ENCODE results near the gene DST. TPM values are rescaled to one million over a fixed set of nuclear protein-coding genes. Genes with fewer than 3 reads are reported as not detected.

The DST gene
- total RNA-seq, 1 experiment from 2014 or later, result 132 TPM

DNA sequence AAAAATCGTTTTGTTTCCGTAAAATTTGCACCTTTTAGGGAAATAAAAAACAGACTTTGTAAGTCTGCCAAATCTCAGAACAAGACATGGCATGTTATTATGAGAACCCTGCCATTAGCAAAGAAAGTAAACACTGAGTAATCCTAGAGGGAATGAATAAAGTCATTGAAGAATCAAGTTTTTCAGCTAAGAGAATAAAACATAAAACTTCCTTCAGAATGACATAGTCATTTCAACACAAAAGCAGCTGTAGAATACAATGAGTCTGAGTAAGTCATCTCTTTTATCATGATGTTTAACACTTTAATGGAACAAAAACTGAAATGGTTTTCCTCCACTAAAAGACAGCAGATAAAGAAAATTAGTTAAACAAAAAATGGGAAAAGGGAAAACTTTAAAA is 10.3 kb upstream of the DST start (continued):
- TF ChIP-seq, protein P1, sequence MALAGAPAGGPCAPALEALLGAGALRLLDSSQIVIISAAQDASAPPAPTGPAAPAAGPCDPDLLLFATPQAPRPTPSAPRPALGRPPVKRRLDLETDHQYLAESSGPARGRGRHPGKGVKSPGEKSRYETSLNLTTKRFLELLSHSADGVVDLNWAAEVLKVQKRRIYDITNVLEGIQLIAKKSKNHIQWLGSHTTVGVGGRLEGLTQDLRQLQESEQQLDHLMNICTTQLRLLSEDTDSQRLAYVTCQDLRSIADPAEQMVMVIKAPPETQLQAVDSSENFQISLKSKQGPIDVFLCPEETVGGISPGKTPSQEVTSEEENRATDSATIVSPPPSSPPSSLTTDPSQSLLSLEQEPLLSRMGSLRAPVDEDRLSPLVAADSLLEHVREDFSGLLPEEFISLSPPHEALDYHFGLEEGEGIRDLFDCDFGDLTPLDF (CRISPR knock-in tag; IDR thresholded peaks at IDR 0.05), result no peak

DNA sequence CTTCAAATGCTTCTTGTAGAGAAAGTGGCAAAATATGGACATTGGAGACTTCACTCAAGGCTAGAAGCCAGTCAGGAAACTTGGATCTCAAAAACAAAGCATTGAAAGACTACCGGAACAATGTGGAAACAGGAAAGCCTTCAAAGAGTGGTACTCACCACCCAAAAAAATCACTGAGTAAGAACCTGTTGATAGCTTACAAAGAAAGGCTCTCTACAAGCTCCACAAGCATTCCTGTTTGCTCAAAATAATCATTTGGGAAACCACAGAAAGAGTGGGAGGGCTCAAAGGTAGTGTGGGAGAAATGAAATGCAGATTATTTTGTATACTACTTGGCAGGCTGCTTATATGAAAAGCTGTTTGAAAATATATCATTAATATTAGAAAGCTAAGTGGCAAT is 9.5 kb upstream of the DST start:
- POLR2A ChIA-PET, result no interaction called here
- DNase-seq (ENCODE audit: low spot score) (no peak), ATAC-seq (no peak)
- H3K4me1 Mint-ChIP-seq, result peaks cover 37% of the 10 kb centered on the region
- H3K4me3 Mint-ChIP-seq, result no peak overlapping the region
- peaks cover 10% of the 10 kb centered on the region; the same call in 1 of the 2 replicates for H3K36me3 Mint-ChIP-seq
- CTCF ChIA-PET, result interaction anchor here (1.2 to 1.4 kb wide), 2 partner anchors 58 to 199 kb away, joined by 4 to 6 read pairs; no protein-coding TSS in a partner anchor
- H3K27me3 Mint-ChIP-seq (ENCODE audit: low read depth), result no peaks in the 10 kb centered on the region
- H3K9me3 Mint-ChIP-seq, result no peaks in the 10 kb centered on the region
- H3K27ac Mint-ChIP-seq, result peak overlapping the region; percentile 36; the same call in 1 of the 2 replicates
- TF ChIP-seq CREB1 (CRISPR knock-in tag; IDR thresholded peaks at IDR 0.05) (no peak), TEAD4 (CRISPR knock-in tag; IDR thresholded peaks at IDR 0.05) (no peak), ATF1 (CRISPR knock-in tag; IDR thresholded peaks at IDR 0.05) (no peak), ZNF263 (CRISPR knock-in tag; IDR thresholded peaks at IDR 0.05; ENCODE audit: low read depth) (no peak), ZNF138 (CRISPR knock-in tag; conservative IDR thresholded peaks at IDR 0.05) (no peak), CBFB (CRISPR knock-in tag; IDR thresholded peaks at IDR 0.05; ENCODE audit: low read depth) (no peak), GABPB1 (CRISPR knock-in tag; IDR thresholded peaks at IDR 0.05) (no peak), SOX15 (CRISPR knock-in tag; IDR thresholded peaks at IDR 0.05) (no peak), SMAD4 (CRISPR knock-in tag; IDR thresholded peaks at IDR 0.05) (no peak)
- TF ChIP-seq, protein P2, sequence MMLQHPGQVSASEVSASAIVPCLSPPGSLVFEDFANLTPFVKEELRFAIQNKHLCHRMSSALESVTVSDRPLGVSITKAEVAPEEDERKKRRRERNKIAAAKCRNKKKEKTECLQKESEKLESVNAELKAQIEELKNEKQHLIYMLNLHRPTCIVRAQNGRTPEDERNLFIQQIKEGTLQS (CRISPR knock-in tag; conservative IDR thresholded peaks at IDR 0.05), result no peak
- TF ChIP-seq, protein P3, sequence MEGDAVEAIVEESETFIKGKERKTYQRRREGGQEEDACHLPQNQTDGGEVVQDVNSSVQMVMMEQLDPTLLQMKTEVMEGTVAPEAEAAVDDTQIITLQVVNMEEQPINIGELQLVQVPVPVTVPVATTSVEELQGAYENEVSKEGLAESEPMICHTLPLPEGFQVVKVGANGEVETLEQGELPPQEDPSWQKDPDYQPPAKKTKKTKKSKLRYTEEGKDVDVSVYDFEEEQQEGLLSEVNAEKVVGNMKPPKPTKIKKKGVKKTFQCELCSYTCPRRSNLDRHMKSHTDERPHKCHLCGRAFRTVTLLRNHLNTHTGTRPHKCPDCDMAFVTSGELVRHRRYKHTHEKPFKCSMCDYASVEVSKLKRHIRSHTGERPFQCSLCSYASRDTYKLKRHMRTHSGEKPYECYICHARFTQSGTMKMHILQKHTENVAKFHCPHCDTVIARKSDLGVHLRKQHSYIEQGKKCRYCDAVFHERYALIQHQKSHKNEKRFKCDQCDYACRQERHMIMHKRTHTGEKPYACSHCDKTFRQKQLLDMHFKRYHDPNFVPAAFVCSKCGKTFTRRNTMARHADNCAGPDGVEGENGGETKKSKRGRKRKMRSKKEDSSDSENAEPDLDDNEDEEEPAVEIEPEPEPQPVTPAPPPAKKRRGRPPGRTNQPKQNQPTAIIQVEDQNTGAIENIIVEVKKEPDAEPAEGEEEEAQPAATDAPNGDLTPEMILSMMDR (IDR thresholded peaks at IDR 0.05), result no peak
- TF ChIP-seq, protein P4, sequence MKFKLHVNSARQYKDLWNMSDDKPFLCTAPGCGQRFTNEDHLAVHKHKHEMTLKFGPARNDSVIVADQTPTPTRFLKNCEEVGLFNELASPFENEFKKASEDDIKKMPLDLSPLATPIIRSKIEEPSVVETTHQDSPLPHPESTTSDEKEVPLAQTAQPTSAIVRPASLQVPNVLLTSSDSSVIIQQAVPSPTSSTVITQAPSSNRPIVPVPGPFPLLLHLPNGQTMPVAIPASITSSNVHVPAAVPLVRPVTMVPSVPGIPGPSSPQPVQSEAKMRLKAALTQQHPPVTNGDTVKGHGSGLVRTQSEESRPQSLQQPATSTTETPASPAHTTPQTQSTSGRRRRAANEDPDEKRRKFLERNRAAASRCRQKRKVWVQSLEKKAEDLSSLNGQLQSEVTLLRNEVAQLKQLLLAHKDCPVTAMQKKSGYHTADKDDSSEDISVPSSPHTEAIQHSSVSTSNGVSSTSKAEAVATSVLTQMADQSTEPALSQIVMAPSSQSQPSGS (CRISPR knock-in tag; IDR thresholded peaks at IDR 0.05; ENCODE audit: borderline replicate concordance, low read depth), result no peak
- TF ChIP-seq, protein P5, sequence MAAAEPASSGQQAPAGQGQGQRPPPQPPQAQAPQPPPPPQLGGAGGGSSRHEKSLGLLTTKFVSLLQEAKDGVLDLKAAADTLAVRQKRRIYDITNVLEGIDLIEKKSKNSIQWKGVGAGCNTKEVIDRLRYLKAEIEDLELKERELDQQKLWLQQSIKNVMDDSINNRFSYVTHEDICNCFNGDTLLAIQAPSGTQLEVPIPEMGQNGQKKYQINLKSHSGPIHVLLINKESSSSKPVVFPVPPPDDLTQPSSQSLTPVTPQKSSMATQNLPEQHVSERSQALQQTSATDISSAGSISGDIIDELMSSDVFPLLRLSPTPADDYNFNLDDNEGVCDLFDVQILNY (CRISPR knock-in tag; IDR thresholded peaks at IDR 0.05), result no peak
- TF ChIP-seq, protein P6, sequence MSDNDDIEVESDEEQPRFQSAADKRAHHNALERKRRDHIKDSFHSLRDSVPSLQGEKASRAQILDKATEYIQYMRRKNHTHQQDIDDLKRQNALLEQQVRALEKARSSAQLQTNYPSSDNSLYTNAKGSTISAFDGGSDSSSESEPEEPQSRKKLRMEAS (CRISPR knock-in tag; IDR thresholded peaks at IDR 0.05), result no peak
- TF ChIP-seq, protein P7, sequence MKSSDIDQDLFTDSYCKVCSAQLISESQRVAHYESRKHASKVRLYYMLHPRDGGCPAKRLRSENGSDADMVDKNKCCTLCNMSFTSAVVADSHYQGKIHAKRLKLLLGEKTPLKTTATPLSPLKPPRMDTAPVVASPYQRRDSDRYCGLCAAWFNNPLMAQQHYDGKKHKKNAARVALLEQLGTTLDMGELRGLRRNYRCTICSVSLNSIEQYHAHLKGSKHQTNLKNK (CRISPR knock-in tag; IDR thresholded peaks at IDR 0.05), result no peak
- TF ChIP-seq, protein P8, sequence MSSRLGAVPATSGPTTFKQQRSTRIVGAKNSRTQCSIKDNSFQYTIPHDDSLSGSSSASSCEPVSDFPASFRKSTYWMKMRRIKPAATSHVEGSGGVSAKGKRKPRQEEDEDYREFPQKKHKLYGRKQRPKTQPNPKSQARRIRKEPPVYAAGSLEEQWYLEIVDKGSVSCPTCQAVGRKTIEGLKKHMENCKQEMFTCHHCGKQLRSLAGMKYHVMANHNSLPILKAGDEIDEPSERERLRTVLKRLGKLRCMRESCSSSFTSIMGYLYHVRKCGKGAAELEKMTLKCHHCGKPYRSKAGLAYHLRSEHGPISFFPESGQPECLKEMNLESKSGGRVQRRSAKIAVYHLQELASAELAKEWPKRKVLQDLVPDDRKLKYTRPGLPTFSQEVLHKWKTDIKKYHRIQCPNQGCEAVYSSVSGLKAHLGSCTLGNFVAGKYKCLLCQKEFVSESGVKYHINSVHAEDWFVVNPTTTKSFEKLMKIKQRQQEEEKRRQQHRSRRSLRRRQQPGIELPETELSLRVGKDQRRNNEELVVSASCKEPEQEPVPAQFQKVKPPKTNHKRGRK (CRISPR knock-in tag; IDR thresholded peaks at IDR 0.05; ENCODE audit: borderline replicate concordance), result no peak

Measured in WTC11 (cell line).